NOMO-1 (cell line): ENCODE results near the gene SEMA6A.

Experiments
- DNase-seq, 2 experiments: peaks; one replicate each; lab custom pipeline; 2025; ENCODE audit not compliant: unreplicated experiment in 2 of 2; lab: John Stamatoyannopoulos, UW

SEMA6A gene

DNA sequence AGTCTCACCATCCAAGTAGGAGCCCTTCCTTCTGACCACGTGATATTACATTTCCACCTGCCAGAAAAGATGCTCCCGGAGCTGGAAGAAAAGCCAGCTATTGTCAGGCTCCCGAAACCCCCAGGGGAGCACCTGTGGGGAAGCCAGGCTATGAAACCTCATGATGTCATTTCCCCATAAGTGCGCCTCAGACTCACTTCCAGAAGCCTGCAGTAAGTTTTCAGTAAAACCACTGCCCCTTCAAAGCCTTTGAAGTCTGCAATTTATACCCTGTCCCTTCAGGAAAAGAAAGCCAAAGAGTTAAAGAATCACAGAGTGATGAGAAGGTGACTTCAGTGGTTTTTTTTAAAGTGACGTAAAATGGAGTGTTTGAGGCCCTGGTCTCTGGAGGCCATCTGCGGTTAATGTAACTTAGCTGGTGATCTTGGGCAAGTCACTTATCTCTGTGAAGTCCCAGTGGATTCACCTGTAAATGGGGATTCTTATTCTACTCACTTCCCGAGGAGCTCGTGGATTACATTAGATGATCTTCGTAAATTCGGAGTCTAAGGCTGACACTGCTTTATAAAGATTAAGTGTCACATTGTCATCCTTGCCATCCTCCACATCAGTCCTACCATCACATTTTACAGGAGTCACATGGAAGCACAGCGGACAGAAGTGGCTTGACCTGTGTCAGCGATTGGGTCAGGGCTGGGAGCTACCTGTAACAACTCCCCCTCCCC, 2.6 kb upstream of the SEMA6A start:
- DNase-seq: no peak

- DNase-seq: peak in 1 of 2 experiments; percentile 16
Measured at GRCh38 chr5:116576053-116576713, 1.6 kb upstream of the SEMA6A start.

GRCh38 chr5:116575326-116576052, 866 bp upstream of the SEMA6A start:
- no peak for DNase-seq

GRCh38 chr5:116573702-116574366, 789 bp downstream of the SEMA6A start:
- no peak for DNase-seq

DNA sequence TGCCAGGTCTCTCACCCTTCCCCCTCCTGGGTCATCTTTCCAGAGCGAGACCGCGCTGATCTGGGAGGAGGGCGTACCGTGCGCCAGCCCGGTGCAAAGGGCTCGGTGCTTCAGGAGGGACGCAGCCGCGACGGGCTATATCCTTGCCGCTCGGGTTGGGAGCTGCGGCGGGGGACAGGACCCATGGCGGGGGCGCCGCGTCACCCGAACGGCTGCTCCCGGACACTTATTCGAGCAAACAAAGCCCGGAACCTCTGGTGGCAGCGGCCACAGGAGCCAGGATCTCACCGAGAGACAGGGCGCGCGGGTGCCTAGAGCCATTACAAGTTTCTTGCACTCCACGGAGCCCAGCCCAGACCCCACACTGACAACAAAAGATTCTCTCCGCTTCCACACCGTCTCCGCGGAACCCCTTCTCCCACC, 1.3 kb downstream of the SEMA6A start:
- no peak for DNase-seq

GRCh38 chr5:116572350-116573278, 2.0 kb downstream of the SEMA6A start:
- no peak for DNase-seq

DNA sequence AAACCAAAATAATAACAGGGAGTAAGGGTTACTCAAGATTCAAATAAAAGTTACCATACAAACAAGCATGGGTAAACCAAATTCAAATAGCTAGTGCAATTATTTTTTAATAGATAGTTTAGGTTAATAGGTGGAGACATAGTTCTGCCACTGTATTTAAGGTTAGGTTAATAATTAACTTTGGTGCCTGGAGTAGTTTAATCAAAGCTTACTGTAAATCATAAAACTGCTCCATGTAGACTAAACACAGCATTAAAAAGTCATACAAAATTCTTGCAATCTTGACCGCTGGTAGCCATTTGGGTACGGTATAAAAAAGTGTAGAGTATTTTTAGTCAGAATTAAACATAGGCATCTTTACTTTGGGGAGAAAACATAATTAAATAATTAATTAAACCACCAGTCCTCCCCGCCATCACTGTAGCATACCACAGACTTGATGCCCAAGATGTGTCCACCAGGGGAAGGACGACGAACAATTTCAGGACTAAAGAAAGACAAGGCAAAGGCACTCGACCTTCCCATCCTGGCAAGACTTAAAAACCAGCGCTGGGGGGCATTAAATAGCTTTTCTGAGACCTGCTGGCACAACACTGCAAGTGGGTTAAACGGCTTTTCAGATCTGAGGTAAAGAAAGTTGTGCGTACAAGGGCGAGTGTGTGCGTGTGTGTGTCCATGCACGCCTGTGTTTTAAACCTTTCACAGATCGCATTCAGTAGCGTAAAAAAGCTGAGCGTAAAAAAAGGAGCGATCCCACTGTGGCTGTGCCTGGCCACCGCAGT, 2.9 kb downstream of the SEMA6A start:
- DNase-seq: no peak

DNA sequence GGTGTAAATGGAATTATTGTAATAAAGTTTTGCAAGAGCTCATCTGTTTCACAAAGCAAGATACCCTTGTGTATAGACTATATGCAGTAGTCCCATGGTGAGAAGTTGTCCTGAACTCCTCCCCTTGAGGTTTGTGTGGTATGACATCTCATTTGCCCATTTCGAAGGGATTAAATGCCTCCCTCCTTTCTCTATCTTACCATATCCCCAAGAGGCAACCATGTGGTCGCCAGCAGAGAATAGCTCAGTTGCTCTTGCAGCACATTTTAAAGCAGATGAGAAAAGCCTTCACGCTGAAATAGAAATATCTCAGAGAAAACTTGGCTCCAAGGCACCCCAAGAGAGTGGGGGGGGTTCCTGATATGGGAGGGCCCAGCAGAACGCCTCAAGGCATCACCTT, 4.6 kb downstream of the SEMA6A start:
- no peak for DNase-seq

GRCh38 chr5:116567106-116567505, 7.5 kb downstream of the SEMA6A start:
- no peak for DNase-seq

- peak in 1 of 2 experiments; percentile 42 for DNase-seq
Measured at GRCh38 chr5:116566251-116566650, 8.4 kb downstream of the SEMA6A start.

DNA sequence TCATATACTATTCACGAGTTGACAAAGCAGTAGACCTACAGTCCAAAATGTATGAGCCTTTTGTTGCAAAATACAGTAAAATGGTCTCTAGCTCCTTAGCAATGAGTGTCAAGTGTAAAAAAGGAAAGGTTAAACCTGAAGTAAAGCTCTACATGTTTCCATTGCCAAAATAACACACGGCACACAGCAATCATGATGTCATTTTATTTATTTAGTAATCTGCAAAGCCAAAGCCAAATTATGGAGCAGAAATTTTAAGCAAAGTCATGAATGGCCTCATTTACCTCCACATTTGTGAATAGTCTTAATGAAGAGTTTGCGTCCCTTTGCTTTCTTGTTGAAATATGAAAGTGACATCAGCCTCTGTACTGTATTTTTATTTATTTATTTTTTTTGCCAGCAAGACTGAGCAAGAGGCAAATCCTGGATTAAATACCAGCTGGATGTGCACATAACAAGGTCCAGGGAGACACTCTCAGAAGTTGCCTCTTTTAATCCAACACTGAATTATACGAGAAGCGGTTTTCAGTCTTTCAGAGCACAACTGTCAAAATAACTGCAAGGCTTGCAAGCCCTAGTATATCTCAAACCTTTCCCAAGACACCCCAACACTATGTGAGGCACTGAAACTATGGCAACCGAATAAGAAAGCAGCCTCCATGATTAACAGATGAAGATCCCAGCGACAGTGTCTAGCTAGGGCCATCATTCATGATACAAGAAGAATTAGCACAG, 9.7 kb downstream of the SEMA6A start:
- DNase-seq: no peak

- peak in 1 of 2 experiments; percentile 36 for DNase-seq
Measured at GRCh38 chr5:116564312-116564711, 10.3 kb downstream of the SEMA6A start.

DNA sequence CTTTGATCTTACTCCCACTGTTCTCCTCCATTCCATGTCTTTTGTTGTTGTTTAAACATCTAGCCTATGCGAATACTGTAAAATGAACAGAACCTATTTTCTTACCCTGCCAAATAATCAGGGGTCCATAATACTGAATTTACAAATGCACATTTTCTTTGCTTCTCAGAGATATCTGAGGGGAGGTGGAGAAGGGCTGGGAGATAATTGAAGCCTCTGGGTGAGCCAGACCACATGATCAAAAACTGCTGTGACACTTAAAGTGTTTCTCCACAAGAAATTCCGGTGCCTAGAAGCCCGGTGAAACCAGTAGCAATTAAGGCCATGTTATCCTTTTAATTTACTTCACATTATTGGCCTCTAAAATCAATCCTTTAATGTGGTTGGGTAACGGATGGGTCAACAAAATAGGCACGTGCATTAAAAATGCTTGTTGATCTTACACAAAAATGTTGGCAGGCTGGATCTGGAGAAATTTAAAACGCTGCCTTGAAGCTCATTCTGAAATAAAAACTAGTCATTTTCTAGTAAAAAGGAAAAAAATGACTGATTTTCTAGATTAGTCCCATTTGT, 10.8 kb downstream of the SEMA6A start:
- no peak for DNase-seq

- DNase-seq: no peak
Measured at GRCh38 chr5:116562669-116563068, 12.0 kb downstream of the SEMA6A start.

- no peak for DNase-seq
Measured at GRCh38 chr5:116561658-116562057, 13.0 kb downstream of the SEMA6A start.

DNA sequence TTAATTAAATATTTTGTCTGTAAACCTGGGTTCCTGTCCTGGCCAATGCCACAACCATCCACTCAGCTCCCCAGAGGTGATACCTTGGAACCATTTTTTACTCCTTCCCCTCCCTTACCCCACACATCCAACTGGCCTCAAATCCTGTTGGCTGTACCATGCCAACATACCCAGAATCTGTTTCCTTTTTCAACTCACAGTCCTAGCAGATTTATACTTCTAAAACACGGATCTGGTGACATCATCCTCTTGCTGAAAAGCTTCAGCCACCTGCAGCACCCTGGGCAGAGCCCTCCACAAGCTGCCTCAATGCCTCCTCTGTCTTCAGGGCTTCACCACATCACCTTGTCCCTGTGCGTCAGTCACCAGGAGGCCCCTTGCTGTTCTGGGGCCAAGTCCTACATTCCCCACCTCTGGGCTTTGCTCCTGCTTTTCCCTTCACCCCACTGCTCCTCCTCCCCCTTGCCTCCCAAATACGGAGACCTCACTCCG, 14.9 kb downstream of the SEMA6A start:
- no peak for DNase-seq

- no peak for DNase-seq
Measured at GRCh38 chr5:116559239-116559638, 15.4 kb downstream of the SEMA6A start.

- no peak for DNase-seq
Measured at GRCh38 chr5:116557669-116558271, 16.9 kb downstream of the SEMA6A start.
